Urothelium cell line (cell line): ENCODE measurements around the gene ZNF260.
"Not testable (repeated sequence)": the region's sequence is repeated elsewhere in the genome, so short reads cannot be mapped to it uniquely, and the experiment has no call there.

Experiments
- DNase-seq: peaks from one replicate; pipeline ENCODE4 v3.0.0; 2011; ENCODE audit warnings: low spot score, mixed read lengths
- FAIRE-seq: peaks from 2 replicates; lab custom pipeline; 2011; peaks lifted over from hg19 to GRCh38; lab: Jason Lieb, UNC

ZNF260 gene

GRCh38 chr19:36490846-36491245 is 37.2 kb downstream of the ZNF260 start:
- not testable (repeated sequence) for FAIRE-seq, DNase-seq

DNA sequence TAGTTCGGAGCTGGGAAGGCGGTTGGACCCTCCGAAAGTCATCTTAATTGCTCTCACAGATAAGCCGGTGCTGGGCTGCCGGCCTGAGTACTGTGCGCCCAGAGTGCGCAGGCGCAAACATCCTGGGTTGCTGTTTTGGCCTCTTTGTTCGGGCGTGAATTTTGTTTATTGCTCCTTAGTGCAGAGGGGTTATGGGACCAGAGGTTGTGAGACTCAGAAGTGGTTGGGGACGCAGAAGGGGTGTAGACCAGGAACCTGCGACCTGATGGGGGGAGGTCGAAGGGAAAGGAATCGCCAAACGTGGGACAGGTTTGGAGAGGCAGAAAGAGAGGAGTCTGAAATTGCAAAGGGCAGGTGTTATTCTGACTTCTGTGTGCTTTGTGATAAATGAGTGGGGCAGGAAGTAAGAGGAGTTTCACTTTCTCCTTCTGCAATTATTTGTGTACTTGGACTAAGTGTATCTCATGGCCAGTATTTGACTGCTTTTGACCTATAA is 38.1 kb downstream of the ZNF260 start:
- FAIRE-seq (no peak), DNase-seq (peak; percentile 88)

DNA sequence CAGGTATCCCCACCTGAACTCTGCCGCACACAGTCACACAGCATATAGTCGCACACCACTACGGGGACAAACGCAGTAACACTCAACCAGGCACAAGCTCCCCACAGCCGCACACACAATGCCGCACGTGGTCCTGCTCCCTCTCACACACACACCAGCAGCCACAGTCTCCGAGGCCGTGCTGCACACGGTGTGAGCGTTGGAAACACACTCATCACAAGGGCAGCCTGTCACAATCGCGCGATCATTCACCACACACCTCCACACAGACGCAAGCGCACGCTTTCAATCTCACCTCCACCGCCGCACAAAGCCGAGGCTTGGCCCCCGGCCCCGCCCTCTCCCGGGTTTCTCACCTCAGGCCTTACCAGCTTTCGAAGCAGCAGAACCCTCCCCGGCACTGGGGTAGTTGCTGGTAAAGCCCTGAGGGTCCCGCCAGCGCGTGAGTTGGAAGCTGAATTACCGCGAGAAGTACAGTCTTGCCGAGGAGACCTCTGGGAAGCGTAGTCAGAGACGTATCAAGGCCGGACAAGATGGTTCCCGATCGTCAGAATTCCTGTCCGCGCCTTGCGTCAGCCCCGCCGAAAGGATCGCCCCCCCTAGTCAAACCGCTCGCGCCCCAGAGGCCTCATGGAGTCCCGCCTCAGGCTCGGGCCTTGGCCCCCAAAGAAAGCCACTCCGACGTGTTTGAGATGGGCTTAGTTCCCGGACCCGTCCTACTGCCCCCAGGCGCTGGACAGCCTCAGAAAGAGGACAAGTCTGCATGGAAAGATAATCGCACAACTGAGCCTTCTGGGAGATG is 38.8 kb downstream of the ZNF260 start, which contains the start of gene ZNF566:
Gene ZNF566, minus strand, starts transcription at position 444 of the 802 bp plus-strand sequence. CDS start 13,004 bp downstream, outside the sequence.
- DNase-seq (peak; percentile 95), FAIRE-seq (peak; percentile 72)

- FAIRE-seq (no peak), DNase-seq (peak; percentile 20)
Measured at GRCh38 chr19:36488846-36489117, 39.3 kb downstream of the ZNF260 start.

GRCh38 chr19:36488118-36488845 is 39.8 kb downstream of the ZNF260 start:
- FAIRE-seq (no peak), DNase-seq (no peak)

- FAIRE-seq (no peak), DNase-seq (no peak)
Measured at GRCh38 chr19:36483653-36484052, 44.4 kb downstream of the ZNF260 start.

- DNase-seq (no peak), FAIRE-seq (no peak)
Measured at GRCh38 chr19:36482876-36483275, 45.2 kb downstream of the ZNF260 start.
